BJ (cell line): ENCODE results near the gene OR51B4. TPM values are rescaled to one million over a fixed set of nuclear protein-coding genes. Genes with fewer than 3 reads are reported as not detected.

Experiments
- CTCF ChIA-PET: fragments of 350-600 bp; formaldehyde crosslinking; extraction: SDS; loops from one replicate; lab custom pipeline; 2021; ENCODE audit warnings: antibody characterized with exemption, inconsistent platforms; lab: Yijun Ruan, JAX
- POLR2A ChIA-PET: fragments of 300-600 bp; sonication (Branson Sonifier 250); formaldehyde crosslinking; extraction: SDS; loops from one replicate; lab custom pipeline; 2021; ENCODE audit warnings: antibody characterized with exemption; lab: Charles Lee
- DNase-seq: peaks from one replicate; pipeline ENCODE4 v3.0.0-alpha.2; 2011; ENCODE audit warnings: low read depth
- H3K27me3 ChIP-seq: 2 replicates; pipeline ENCODE4 v1.6.0; 2011; ENCODE audit warnings: low read length; ENCODE audit not compliant: control insufficient read depth, insufficient read depth
- H3K36me3 ChIP-seq: 2 replicates; pipeline ENCODE4 v1.5.1; 2011; ENCODE audit warnings: low read length; ENCODE audit not compliant: control insufficient read depth, insufficient read depth
- H3K4me3 ChIP-seq: 2 replicates; pipeline ENCODE4 v1.5.1; 2011; ENCODE audit warnings: low read depth, mild to moderate bottlenecking, control low read depth, low read length
- polyA minus RNA-seq: library from RNA; depleted of rRNA, polyadenylated mRNA; stranded (reverse); fragments of >200 nt; gene quantifications from 2 replicates; pipeline ENCODE4 v1.2.3, GENCODE V29; 2011; rRNA and poly(A)+ RNA removed
- polyA plus RNA-seq: library from polyadenylated mRNA; depleted of rRNA; stranded (reverse); fragments of >200 nt; gene quantifications from 2 replicates; pipeline ENCODE4 v1.2.3, GENCODE V29; 2011; rRNA removed
- TF ChIP-seq, protein P1 (sequence below): IDR thresholded peaks from 2 replicates; pipeline ENCODE4 v1.5.1; 2011; ENCODE audit warnings: low read depth, mild to moderate bottlenecking, control low read depth, inconsistent platforms, low read length, moderate library complexity; ENCODE audit not compliant: insufficient read depth

Gene OR51B4, protein sequence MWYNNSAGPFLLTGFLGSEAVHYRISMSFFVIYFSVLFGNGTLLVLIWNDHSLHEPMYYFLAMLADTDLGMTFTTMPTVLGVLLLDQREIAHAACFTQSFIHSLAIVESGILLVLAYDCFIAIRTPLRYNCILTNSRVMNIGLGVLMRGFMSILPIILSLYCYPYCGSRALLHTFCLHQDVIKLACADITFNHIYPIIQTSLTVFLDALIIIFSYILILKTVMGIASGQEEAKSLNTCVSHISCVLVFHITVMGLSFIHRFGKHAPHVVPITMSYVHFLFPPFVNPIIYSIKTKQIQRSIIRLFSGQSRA
- polyA plus RNA-seq = not detected in 2 replicates
- polyA minus RNA-seq = 0.26 TPM in 1 of 2 replicates, not detected in the other

DNA sequence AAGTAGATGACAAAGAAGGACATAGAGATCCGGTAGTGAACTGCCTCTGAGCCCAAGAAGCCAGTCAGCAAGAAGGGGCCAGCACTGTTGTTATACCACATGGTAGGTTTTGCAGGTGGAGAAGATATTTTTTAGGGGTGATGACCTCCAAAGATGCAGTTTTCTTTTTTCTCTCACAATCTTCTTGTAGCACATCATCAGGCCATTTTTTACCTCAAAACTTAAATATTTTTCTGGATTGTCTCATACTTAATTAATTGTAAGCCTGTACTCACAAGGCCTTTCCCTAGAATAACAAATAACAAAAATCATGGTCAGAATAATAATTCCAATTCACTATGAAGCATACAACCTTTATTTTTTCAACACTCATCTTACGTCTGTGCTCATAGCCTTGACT is at the start of gene OR51B4:
Gene OR51B4, minus strand, starts transcription at position 101 of the 400 bp plus-strand sequence. Its CDS starts 0 bp downstream, at position 101.
- ChIA-PET CTCF (interaction anchor here (0.6 kb wide), 1 partner anchor 786 kb away, joined by 3 read pairs; no protein-coding TSS in a partner anchor), POLR2A (no interaction called here)
- Histone ChIP-seq H3K4me3 (no peak within 1 kb of the TSS), H3K27me3 (no peaks in the 10 kb centered on the region), H3K36me3 (no peaks in the 10 kb centered on the region)
- DNase-seq = no peak
- TF ChIP-seq, protein P1, sequence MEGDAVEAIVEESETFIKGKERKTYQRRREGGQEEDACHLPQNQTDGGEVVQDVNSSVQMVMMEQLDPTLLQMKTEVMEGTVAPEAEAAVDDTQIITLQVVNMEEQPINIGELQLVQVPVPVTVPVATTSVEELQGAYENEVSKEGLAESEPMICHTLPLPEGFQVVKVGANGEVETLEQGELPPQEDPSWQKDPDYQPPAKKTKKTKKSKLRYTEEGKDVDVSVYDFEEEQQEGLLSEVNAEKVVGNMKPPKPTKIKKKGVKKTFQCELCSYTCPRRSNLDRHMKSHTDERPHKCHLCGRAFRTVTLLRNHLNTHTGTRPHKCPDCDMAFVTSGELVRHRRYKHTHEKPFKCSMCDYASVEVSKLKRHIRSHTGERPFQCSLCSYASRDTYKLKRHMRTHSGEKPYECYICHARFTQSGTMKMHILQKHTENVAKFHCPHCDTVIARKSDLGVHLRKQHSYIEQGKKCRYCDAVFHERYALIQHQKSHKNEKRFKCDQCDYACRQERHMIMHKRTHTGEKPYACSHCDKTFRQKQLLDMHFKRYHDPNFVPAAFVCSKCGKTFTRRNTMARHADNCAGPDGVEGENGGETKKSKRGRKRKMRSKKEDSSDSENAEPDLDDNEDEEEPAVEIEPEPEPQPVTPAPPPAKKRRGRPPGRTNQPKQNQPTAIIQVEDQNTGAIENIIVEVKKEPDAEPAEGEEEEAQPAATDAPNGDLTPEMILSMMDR = no peak

DNA sequence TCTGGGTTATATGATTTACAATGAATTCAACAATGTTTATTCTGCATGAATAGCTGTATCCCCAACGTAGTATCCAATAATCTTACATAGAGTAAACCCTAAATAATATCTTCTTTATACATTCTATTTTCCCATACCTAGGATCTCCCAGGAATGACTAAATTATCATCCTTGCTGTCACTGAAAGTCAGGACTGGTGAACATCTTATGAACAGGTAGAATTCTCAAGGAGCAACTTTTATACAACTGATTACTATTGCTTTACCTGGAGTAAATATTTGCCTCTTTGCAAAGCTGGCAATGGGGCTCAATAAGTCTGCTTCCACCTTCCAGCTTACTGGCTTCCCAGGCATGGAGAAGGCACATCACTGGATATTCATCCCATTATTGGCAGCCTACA is 49.5 kb upstream of the OR51B4 start, which contains the start of gene OR51B6:
Gene OR51B6, plus strand, starts transcription at position 301 of the 400 bp plus-strand sequence. Its CDS starts 0 bp downstream, at position 301.
- TF ChIP-seq, protein P1 = no peak
- Histone ChIP-seq H3K27me3 (no peaks in the 10 kb centered on the region), H3K36me3 (no peaks in the 10 kb centered on the region), H3K4me3 (no peak within 1 kb of the TSS)
- DNase-seq = no peak
- CTCF ChIA-PET = interaction anchor here (1.3 kb wide), 1 partner anchor 17 kb away, joined by 3 read pairs; no protein-coding TSS in a partner anchor
- POLR2A ChIA-PET = no interaction called here

DNA sequence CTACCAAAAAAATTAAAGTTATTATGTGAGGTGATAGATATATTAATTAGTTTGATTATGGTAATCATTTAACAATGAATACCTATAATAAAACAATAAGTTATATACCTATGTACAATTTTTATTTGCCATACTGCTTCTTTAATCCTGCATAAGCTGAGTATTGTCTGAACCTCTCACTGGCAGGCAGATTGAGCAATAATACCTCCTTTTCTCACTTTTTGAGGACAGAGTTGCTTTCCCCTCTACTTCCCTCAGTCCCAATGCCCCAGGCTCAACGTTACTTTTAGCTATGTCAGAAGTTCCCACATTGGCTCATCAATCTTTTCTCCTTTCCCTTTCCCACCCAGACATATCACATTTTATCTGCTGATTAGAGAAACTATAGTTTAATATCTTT is 47.8 kb upstream of the OR51B4 start:
- POLR2A ChIA-PET = no interaction called here
- H3K27me3 ChIP-seq = no peaks in the 10 kb centered on the region
- DNase-seq = no peak
- TF ChIP-seq, protein P1 = no peak
- no peak overlapping the region for H3K4me3 ChIP-seq
- CTCF ChIA-PET = no interaction called here
- no peaks in the 10 kb centered on the region for H3K36me3 ChIP-seq

DNA sequence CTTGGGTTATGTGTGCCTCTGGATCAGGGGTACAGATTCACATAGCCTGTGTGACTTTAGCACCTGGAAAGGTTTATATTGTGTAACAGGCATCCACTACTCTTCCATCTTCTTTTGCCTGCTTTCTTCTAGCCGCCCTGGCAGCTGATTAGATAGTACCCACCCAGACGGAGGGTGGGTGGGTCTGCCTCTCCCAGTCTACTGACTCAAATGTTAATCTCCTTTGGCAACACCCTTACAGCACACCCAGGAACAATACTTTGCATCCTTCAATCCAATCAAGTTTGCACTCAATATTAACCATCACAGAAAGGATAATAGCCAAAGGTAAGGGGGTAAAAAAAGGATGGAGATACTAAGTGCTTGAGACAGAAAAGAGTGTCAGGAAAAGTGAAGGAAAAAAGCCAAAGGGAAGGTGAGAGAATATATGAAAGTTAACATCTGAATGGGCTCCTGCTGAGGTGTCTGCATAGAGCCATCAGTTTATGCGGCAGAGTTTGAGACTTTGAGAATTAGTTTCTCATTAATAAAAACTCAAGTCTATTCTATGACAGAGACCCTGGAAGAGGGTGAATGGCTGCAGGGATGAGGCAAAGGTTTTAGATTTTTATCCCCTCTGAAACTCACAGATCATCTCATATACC is 46.9 kb upstream of the OR51B4 start:
- TF ChIP-seq, protein P1 = no peak
- CTCF ChIA-PET = no interaction called here
- Histone ChIP-seq H3K27me3 (no peaks in the 10 kb centered on the region), H3K36me3 (no peaks in the 10 kb centered on the region), H3K4me3 (no peak overlapping the region)
- POLR2A ChIA-PET = no interaction called here
- no peak for DNase-seq

DNA sequence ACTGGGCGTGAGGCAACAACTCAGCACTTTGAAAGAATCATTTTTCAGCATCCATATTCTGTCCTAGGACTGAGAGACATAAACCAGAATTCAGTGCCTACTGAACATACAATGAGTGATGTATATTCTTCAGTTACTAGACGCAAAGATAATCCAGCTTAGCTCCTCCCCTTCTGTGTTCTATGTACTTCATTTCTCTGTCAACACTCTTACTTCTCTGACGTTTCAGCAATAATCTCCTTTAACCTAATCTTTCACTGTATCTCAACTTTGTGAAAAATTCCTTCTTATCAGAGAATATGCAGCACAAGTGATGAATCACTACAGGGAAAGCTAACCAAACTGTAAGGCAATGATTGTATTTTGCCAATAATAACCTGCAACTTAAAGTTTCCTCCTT is 44.1 kb upstream of the OR51B4 start:
- TF ChIP-seq, protein P1 = no peak
- POLR2A ChIA-PET = no interaction called here
- Histone ChIP-seq H3K4me3 (no peak overlapping the region), H3K27me3 (no peaks in the 10 kb centered on the region), H3K36me3 (no peaks in the 10 kb centered on the region)
- no peak for DNase-seq
- CTCF ChIA-PET = interaction anchor here (0.6 to 1.3 kb wide), 4 partner anchors 9 to 133 kb away, joined by 3 to 4 read pairs (median 3); no protein-coding TSS in a partner anchor
